HepG2 (cell line): Measurements from ENCODE around the gene CDT1. TPM values are rescaled to one million over a fixed set of nuclear protein-coding genes. Genes with fewer than 3 reads are reported as not detected.

Experiments
- ESRRA ChIP-seq: sonication (generic); formaldehyde crosslinking; IDR thresholded peaks from 2 replicates; pipeline ENCODE4 v1.5.1; 2020; ENCODE audit warnings: mild to moderate bottlenecking, low read depth, missing genetic modification reagents
- HOXA5 ChIP-seq: sonication (generic); formaldehyde crosslinking; IDR thresholded peaks from 2 replicates; pipeline ENCODE4 v1.4.0; 2020; ENCODE audit warnings: missing genetic modification reagents
- KLF6 ChIP-seq: IDR thresholded peaks from 2 replicates; pipeline ENCODE4 v1.8.0; 2016; ENCODE audit warnings: missing biosample characterization, missing genetic modification reagents
- MAFK ChIP-seq, 2 experiments: IDR thresholded peaks in 1 of 2; conservative IDR thresholded peaks in 1 of 2; 2 replicates each; pipeline ENCODE4 v1.6.1; 2011; ENCODE audit warnings: improper control_type of control experiment in 2 of 2, low read length in 2 of 2
- POLR2AphosphoS5 ChIP-seq: IDR thresholded peaks from 2 replicates; pipeline ENCODE4 v1.6.1; 2012; ENCODE audit warnings: low read depth, low read length
- ZMAT3 ChIP-seq: sonication (generic); formaldehyde crosslinking; conservative IDR thresholded peaks from 2 replicates; pipeline ENCODE4 v1.7.0; 2021; ENCODE audit warnings: missing genetic modification reagents
- ZNF567 ChIP-seq: sonication (generic); formaldehyde crosslinking; IDR thresholded peaks from 2 replicates; pipeline ENCODE4 v1.8.1; 2023; ENCODE audit warnings: mild to moderate bottlenecking, missing genetic modification reagents, borderline replicate concordance
- ZNF644 ChIP-seq: IDR thresholded peaks from 2 replicates; pipeline ENCODE4 v1.6.1; 2016; ENCODE audit warnings: low read depth
- ZNF788 ChIP-seq: sonication (generic); formaldehyde crosslinking; IDR thresholded peaks from 2 replicates; pipeline ENCODE4 v1.5.0; 2020; ENCODE audit warnings: mild to moderate bottlenecking, missing genetic modification reagents, borderline replicate concordance
- ZSCAN5A ChIP-seq: sonication (generic); formaldehyde crosslinking; IDR thresholded peaks from 2 replicates; pipeline ENCODE4 v1.8.0; 2022; ENCODE audit warnings: mild to moderate bottlenecking, missing genetic modification reagents, borderline replicate concordance
- polyA plus RNA-seq, 8 experiments: library from polyadenylated mRNA; depleted of rRNA in 3 of 8; stranded (reverse) in 7 of 8; unstranded in 1 of 8; fragments of >200 nt; fragmentation: Illumina TruSeq in 4 of 8; extraction: Trizol in 4 of 8; gene quantifications; 2 replicates each; pipeline versions ENCODE4 v1.2.1 to v1.2.3, GENCODE V29; 2011 to 2016; ENCODE audit warnings: low read depth in 4 of 8, missing spikeins in 1 of 8, mixed read lengths in 1 of 8; ENCODE audit not compliant: insufficient read depth in 1 of 8
- total RNA-seq, 5 experiments: library from RNA; depleted of rRNA; stranded (reverse); fragments of >200 nt; fragmentation: Illumina TruSeq; extraction: Trizol; gene quantifications; 2 replicates each; pipeline ENCODE4 v1.2.3, GENCODE V29; 2016; ENCODE audit warnings: low read depth in 1 of 5
- TF ChIP-seq, protein P1 (sequence below): sonication (generic); formaldehyde crosslinking; IDR thresholded peaks from 2 replicates; pipeline ENCODE4 v1.8.1; 2023; ENCODE audit warnings: missing genetic modification reagents, inconsistent platforms, borderline replicate concordance
- TF ChIP-seq, protein P2 (sequence below): sonication (generic); formaldehyde crosslinking; IDR thresholded peaks from 2 replicates; pipeline ENCODE4 v1.8.0; 2023; ENCODE audit warnings: mild to moderate bottlenecking, missing genetic modification reagents
- TF ChIP-seq, protein P3 (sequence below): sonication (generic); formaldehyde crosslinking; IDR thresholded peaks from 2 replicates; pipeline ENCODE4 v1.8.0; 2022; ENCODE audit warnings: mild to moderate bottlenecking, missing genetic modification reagents; ENCODE audit not compliant: insufficient replicate concordance
- TF ChIP-seq, protein P4 (sequence below): sonication (generic); formaldehyde crosslinking; IDR thresholded peaks from 2 replicates; pipeline ENCODE4 v1.5.0; 2020; ENCODE audit warnings: mild to moderate bottlenecking, missing genetic modification reagents, borderline replicate concordance
- TF ChIP-seq, protein P5 (sequence below): sonication (generic); formaldehyde crosslinking; IDR thresholded peaks from 2 replicates; pipeline ENCODE4 v1.4.0; 2020; ENCODE audit warnings: missing genetic modification reagents
- TF ChIP-seq, protein P6 (sequence below): sonication (generic); formaldehyde crosslinking; IDR thresholded peaks from 2 replicates; pipeline ENCODE4 v1.4.0; 2020; ENCODE audit warnings: missing genetic modification reagents

CDT1 gene
- total and polyA plus RNA-seq, 2 of the 13 experiments (the other 11 are each of a cell fraction or from before 2014, with no cell fraction given): 23.1 to 23.8 TPM

DNA sequence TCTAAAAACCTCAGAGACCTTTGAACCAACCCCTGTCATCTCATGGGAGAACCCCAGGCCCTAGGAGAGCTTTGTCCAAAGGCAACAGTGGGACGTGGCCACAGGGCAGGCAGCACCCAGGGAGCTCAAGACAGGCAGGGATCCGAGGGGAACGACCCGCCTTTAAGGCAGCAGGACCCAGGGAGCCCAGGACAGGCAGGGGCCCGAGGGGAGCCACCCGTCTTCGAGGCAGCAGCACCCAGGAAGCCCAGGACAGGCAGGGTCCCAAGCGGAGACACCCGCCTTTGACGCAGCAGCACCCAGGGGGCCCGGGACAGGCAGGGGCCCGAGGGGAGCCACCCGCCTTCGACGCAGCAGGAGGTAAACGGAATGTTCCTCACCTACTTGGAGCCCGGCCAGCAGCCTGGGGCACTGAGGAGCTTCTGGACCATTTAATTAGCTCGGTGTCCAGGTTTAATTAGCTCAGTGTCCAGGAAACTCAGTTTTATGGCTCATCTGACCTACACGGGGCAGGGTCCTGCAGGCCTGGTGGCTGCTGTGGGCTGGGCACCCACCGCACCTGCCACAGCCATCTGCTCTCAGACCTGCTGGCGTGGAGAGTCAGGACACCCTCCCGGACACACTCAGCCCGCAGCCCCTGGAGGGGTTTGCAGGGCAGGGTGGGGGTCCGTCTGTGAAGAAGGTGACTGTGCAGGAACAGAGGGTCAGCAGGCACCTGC, 43.0 kb upstream of the CDT1 start (continued):
- TF ChIP-seq, protein P1, sequence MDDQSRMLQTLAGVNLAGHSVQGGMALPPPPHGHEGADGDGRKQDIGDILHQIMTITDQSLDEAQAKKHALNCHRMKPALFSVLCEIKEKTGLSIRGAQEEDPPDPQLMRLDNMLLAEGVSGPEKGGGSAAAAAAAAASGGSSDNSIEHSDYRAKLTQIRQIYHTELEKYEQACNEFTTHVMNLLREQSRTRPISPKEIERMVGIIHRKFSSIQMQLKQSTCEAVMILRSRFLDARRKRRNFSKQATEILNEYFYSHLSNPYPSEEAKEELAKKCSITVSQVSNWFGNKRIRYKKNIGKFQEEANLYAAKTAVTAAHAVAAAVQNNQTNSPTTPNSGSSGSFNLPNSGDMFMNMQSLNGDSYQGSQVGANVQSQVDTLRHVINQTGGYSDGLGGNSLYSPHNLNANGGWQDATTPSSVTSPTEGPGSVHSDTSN: no peak
- TF ChIP-seq, protein P2, sequence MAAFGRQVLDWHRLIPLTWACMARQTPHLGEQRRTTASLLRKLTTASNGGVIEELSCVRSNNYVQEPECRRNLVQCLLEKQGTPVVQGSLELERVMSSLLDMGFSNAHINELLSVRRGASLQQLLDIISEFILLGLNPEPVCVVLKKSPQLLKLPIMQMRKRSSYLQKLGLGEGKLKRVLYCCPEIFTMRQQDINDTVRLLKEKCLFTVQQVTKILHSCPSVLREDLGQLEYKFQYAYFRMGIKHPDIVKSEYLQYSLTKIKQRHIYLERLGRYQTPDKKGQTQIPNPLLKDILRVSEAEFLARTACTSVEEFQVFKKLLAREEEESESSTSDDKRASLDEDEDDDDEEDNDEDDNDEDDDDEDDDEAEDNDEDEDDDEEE (CRISPR knock-in tag): no peak
- TF ChIP-seq MAFK (conservative IDR thresholded peaks at IDR 0.05 in 1 of 2, IDR thresholded peaks at IDR 0.05 in 1 of 2; ENCODE audit: low read length in 2 of 2) (no peak), POLR2AphosphoS5 (no peak), HOXA5 (CRISPR knock-in tag) (no peak), ZNF644 (CRISPR knock-in tag) (no peak), ZMAT3 (CRISPR knock-in tag) (no peak), ZSCAN5A (CRISPR knock-in tag) (no peak), ZNF567 (CRISPR knock-in tag) (no peak), KLF6 (CRISPR knock-in tag) (no peak), ZNF788 (CRISPR knock-in tag) (no peak), ESRRA (CRISPR knock-in tag) (0 out of 2 replicates have a peak, but pooled peaks have one; percentile 10)
- TF ChIP-seq, protein P3, sequence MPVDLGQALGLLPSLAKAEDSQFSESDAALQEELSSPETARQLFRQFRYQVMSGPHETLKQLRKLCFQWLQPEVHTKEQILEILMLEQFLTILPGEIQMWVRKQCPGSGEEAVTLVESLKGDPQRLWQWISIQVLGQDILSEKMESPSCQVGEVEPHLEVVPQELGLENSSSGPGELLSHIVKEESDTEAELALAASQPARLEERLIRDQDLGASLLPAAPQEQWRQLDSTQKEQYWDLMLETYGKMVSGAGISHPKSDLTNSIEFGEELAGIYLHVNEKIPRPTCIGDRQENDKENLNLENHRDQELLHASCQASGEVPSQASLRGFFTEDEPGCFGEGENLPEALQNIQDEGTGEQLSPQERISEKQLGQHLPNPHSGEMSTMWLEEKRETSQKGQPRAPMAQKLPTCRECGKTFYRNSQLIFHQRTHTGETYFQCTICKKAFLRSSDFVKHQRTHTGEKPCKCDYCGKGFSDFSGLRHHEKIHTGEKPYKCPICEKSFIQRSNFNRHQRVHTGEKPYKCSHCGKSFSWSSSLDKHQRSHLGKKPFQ: no peak
- TF ChIP-seq, protein P4, sequence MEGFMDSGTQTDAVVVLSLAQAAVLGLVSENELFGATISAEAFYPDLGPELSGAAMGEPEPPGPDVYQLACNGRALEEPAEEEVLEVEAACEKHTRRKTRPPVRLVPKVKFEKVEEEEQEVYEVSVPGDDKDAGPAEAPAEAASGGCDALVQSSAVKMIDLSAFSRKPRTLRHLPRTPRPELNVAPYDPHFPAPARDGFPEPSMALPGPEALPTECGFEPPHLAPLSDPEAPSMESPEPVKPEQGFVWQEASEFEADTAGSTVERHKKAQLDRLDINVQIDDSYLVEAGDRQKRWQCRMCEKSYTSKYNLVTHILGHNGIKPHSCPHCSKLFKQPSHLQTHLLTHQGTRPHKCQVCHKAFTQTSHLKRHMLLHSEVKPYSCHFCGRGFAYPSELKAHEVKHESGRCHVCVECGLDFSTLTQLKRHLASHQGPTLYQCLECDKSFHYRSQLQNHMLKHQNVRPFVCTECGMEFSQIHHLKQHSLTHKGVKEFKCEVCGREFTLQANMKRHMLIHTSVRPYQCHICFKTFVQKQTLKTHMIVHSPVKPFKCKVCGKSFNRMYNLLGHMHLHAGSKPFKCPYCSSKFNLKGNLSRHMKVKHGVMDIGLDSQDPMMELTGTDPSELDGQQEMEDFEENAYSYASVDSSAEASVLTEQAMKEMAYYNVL (CRISPR knock-in tag): no peak
- TF ChIP-seq, protein P5, sequence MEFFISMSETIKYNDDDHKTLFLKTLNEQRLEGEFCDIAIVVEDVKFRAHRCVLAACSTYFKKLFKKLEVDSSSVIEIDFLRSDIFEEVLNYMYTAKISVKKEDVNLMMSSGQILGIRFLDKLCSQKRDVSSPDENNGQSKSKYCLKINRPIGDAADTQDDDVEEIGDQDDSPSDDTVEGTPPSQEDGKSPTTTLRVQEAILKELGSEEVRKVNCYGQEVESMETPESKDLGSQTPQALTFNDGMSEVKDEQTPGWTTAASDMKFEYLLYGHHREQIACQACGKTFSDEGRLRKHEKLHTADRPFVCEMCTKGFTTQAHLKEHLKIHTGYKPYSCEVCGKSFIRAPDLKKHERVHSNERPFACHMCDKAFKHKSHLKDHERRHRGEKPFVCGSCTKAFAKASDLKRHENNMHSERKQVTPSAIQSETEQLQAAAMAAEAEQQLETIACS (CRISPR knock-in tag): no peak
- TF ChIP-seq, protein P6, sequence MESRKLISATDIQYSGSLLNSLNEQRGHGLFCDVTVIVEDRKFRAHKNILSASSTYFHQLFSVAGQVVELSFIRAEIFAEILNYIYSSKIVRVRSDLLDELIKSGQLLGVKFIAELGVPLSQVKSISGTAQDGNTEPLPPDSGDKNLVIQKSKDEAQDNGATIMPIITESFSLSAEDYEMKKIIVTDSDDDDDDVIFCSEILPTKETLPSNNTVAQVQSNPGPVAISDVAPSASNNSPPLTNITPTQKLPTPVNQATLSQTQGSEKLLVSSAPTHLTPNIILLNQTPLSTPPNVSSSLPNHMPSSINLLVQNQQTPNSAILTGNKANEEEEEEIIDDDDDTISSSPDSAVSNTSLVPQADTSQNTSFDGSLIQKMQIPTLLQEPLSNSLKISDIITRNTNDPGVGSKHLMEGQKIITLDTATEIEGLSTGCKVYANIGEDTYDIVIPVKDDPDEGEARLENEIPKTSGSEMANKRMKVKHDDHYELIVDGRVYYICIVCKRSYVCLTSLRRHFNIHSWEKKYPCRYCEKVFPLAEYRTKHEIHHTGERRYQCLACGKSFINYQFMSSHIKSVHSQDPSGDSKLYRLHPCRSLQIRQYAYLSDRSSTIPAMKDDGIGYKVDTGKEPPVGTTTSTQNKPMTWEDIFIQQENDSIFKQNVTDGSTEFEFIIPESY (CRISPR knock-in tag): no peak
